ENCODE data around the gene TRMT112. TPM values are rescaled to one million over a fixed set of nuclear protein-coding genes. Genes with fewer than 3 reads are reported as not detected.
A peak's percentile ranks its signal among the peaks of the same experiment; 100 is the strongest.
"Not testable (repeated sequence)": the region's sequence is repeated elsewhere in the genome, so short reads cannot be mapped to it uniquely, and the experiment has no call there.

Gene TRMT112
- total RNA-seq, 2 experiments from 2014 or later = 185 to 243 TPM

- DNase-seq (no peak), ATAC-seq (no peak)
- Mint-ChIP-seq H3K4me1 (peaks cover 9% of the 10 kb centered on the region), H3K9me3 (ENCODE audit: low read depth) (no peaks in the 10 kb centered on the region), H3K4me3 (no peak overlapping the region), H3K36me3 (ENCODE audit: low read depth) (no peaks in the 10 kb centered on the region), H3K27ac (no peak overlapping the region), H3K27me3 (no peaks in the 10 kb centered on the region)
- intact Hi-C loops (cut with DNase I, micrococcal nuclease) = no loop called here
- CTCF ChIA-PET = no interaction called here
- POLR2A ChIA-PET = no interaction called here
Measured at GRCh38 chr11:64327993-64328392, 10.6 kb upstream of the TRMT112 start.

- Mint-ChIP-seq H3K27ac (no peak overlapping the region), H3K27me3 (no peaks in the 10 kb centered on the region), H3K36me3 (ENCODE audit: low read depth) (no peaks in the 10 kb centered on the region), H3K4me3 (no peak overlapping the region), H3K9me3 (ENCODE audit: low read depth) (no peaks in the 10 kb centered on the region), H3K4me1 (peaks cover 9% of the 10 kb centered on the region)
- DNase-seq (no peak), ATAC-seq (no peak)
- intact Hi-C loops (cut with DNase I, micrococcal nuclease) = no loop called here
- POLR2A ChIA-PET = no interaction called here
- CTCF ChIA-PET = interaction anchor here (0.9 kb wide), 1 partner anchor 683 kb away, joined by 4 read pairs; no protein-coding TSS in a partner anchor
Measured at GRCh38 chr11:64327375-64327774, 10.0 kb upstream of the TRMT112 start.

GRCh38 chr11:64324692-64325469 lies 7.5 kb upstream of the TRMT112 start:
- Mint-ChIP-seq H3K9me3 (ENCODE audit: low read depth) (no peaks in the 10 kb centered on the region), H3K4me1 (peaks cover 6% of the 10 kb centered on the region), H3K4me3 (no peak overlapping the region), H3K27me3 (no peaks in the 10 kb centered on the region), H3K27ac (no peak overlapping the region), H3K36me3 (ENCODE audit: low read depth) (peaks cover 13% of the 10 kb centered on the region)
- CTCF ChIA-PET = interaction anchor here (0.9 to 2.7 kb wide), 2 partner anchors 23 to 53 kb away, joined by 5 to 9 read pairs; no protein-coding TSS in a partner anchor
- DNase-seq (no peak), ATAC-seq (no peak)
- intact Hi-C loops (cut with DNase I, micrococcal nuclease) = no loop called here
- POLR2A ChIA-PET = no interaction called here

- POLR2A ChIA-PET; H3K4me3 Mint-ChIP-seq; DNase-seq; H3K27me3 Mint-ChIP-seq; H3K9me3 Mint-ChIP-seq (ENCODE audit: low read depth); H3K27ac Mint-ChIP-seq; intact Hi-C loops (cut with DNase I, micrococcal nuclease); ATAC-seq: not testable (repeated sequence)
- peaks cover 13% of the 10 kb centered on the region for H3K36me3 Mint-ChIP-seq (ENCODE audit: low read depth)
- peaks cover 12% of the 10 kb centered on the region for H3K4me1 Mint-ChIP-seq
- CTCF ChIA-PET = interaction anchor here (2.7 kb wide), 1 partner anchor 22 kb away, joined by 9 read pairs; no protein-coding TSS in a partner anchor
Measured at GRCh38 chr11:64323984-64324383, 6.6 kb upstream of the TRMT112 start.

GRCh38 chr11:64323373-64323772 lies 6.0 kb upstream of the TRMT112 start:
- no peak overlapping the region for H3K4me3 Mint-ChIP-seq
- peaks cover 13% of the 10 kb centered on the region for H3K36me3 Mint-ChIP-seq (ENCODE audit: low read depth)
- ChIA-PET POLR2A (no interaction called here), CTCF (interaction anchor here (2.7 kb wide), 1 partner anchor 22 kb away, joined by 9 read pairs; no protein-coding TSS in a partner anchor)
- DNase-seq (no peak), ATAC-seq (no peak)
- intact Hi-C loops (cut with DNase I, micrococcal nuclease) = no loop called here
- no peaks in the 10 kb centered on the region for H3K27me3 Mint-ChIP-seq
- H3K4me1 Mint-ChIP-seq = peaks cover 15% of the 10 kb centered on the region
- no peak overlapping the region for H3K27ac Mint-ChIP-seq
- H3K9me3 Mint-ChIP-seq (ENCODE audit: low read depth) = no peaks in the 10 kb centered on the region

- no peak overlapping the region for H3K4me3 Mint-ChIP-seq
- ATAC-seq (no peak), DNase-seq (no peak)
- POLR2A ChIA-PET = no interaction called here
- no peaks in the 10 kb centered on the region for H3K27me3 Mint-ChIP-seq
- intact Hi-C loops (cut with DNase I, micrococcal nuclease) = no loop called here
- peaks cover 15% of the 10 kb centered on the region for H3K4me1 Mint-ChIP-seq
- peaks cover 13% of the 10 kb centered on the region for H3K36me3 Mint-ChIP-seq (ENCODE audit: low read depth)
- H3K27ac Mint-ChIP-seq = no peak overlapping the region
- CTCF ChIA-PET = interaction anchor here (0.5 to 2.7 kb wide), 2 partner anchors 21 to 84 kb away, joined by 3 to 9 read pairs; no protein-coding TSS in a partner anchor
- no peaks in the 10 kb centered on the region for H3K9me3 Mint-ChIP-seq (ENCODE audit: low read depth)
Measured at GRCh38 chr11:64322925-64323260, 5.5 kb upstream of the TRMT112 start.

GRCh38 chr11:64321533-64321932 lies 4.2 kb upstream of the TRMT112 start:
- H3K4me3 Mint-ChIP-seq = no peak overlapping the region
- H3K27ac Mint-ChIP-seq = no peak overlapping the region
- peaks cover 19% of the 10 kb centered on the region for H3K4me1 Mint-ChIP-seq
- ChIA-PET POLR2A (no interaction called here), CTCF (no interaction called here)
- H3K27me3 Mint-ChIP-seq = no peaks in the 10 kb centered on the region
- no peaks in the 10 kb centered on the region for H3K9me3 Mint-ChIP-seq (ENCODE audit: low read depth)
- intact Hi-C loops (cut with DNase I, micrococcal nuclease) = no loop called here
- DNase-seq (no peak), ATAC-seq (no peak)
- peaks cover 23% of the 10 kb centered on the region for H3K36me3 Mint-ChIP-seq (ENCODE audit: low read depth)

- ChIA-PET CTCF (no interaction called here), POLR2A (no interaction called here)
- no peak for ATAC-seq
- no peak overlapping the region for H3K4me3 Mint-ChIP-seq
- H3K4me1 Mint-ChIP-seq = peaks cover 24% of the 10 kb centered on the region
- intact Hi-C loops (cut with DNase I, micrococcal nuclease) = no loop called here
- no peak for DNase-seq
- no peaks in the 10 kb centered on the region for H3K9me3 Mint-ChIP-seq (ENCODE audit: low read depth)
- peaks cover 29% of the 10 kb centered on the region for H3K36me3 Mint-ChIP-seq (ENCODE audit: low read depth)
- no peak overlapping the region for H3K27ac Mint-ChIP-seq
- H3K27me3 Mint-ChIP-seq = no peaks in the 10 kb centered on the region
Measured at GRCh38 chr11:64321026-64321425, 3.7 kb upstream of the TRMT112 start.

GRCh38 chr11:64320556-64320955 lies 3.2 kb upstream of the TRMT112 start:
- DNase-seq (no peak), ATAC-seq (no peak)
- Mint-ChIP-seq H3K4me1 (peaks cover 24% of the 10 kb centered on the region), H3K27me3 (no peaks in the 10 kb centered on the region), H3K4me3 (no peak overlapping the region), H3K36me3 (ENCODE audit: low read depth) (peaks cover 29% of the 10 kb centered on the region), H3K27ac (no peak overlapping the region), H3K9me3 (ENCODE audit: low read depth) (no peaks in the 10 kb centered on the region)
- POLR2A ChIA-PET = no interaction called here
- intact Hi-C loops (cut with DNase I, micrococcal nuclease) = no loop called here
- CTCF ChIA-PET = no interaction called here

GRCh38 chr11:64318766-64319761 lies 1.7 kb upstream of the TRMT112 start:
- intact Hi-C loops (cut with DNase I, micrococcal nuclease) = loop anchor here (1.0 to 5.0 kb wide), 9 partner anchors 12 to 1592 kb away; partner anchors contain the start of genes RPS6KA4 (in 2 of the 2), CCDC88B (in 1 of the 2), HNRNPUL2 (in 1 of the 2) and MARK2 (in 1 of the 2)
- Mint-ChIP-seq H3K36me3 (ENCODE audit: low read depth) (peaks cover 35% of the 10 kb centered on the region), H3K4me3 (peak overlapping the region; percentile 97), H3K27me3 (no peaks in the 10 kb centered on the region), H3K9me3 (ENCODE audit: low read depth) (no peaks in the 10 kb centered on the region), H3K4me1 (peaks cover 26% of the 10 kb centered on the region), H3K27ac (peak overlapping the region; percentile 99)
- ATAC-seq = no peak
- CTCF ChIA-PET = interaction anchor here (0.8 to 3.3 kb wide), 3 partner anchors 13 to 113 kb away, joined by 3 to 33 read pairs (median 10); partner anchors contain the start of gene FERMT3
- DNase-seq = no peak
- POLR2A ChIA-PET = interaction anchor here (1.2 kb wide), 1 partner anchor 36 kb away, joined by 3 read pairs; no protein-coding TSS in a partner anchor
